HG03039 (cell line): Measurements from ENCODE around the gene INKA2.

Experiments
- ATAC-seq: cut with Tn5 transposase; IDR thresholded peaks from one replicate; pipeline ENCODE4 v1.9.1; 2021; ENCODE audit warnings: mild to moderate bottlenecking, moderate library complexity; ENCODE audit not compliant: unreplicated experiment

The INKA2 gene

GRCh38 chr1:111706921-111707320 lies 32.3 kb downstream of the INKA2 start:
- ATAC-seq: no peak

GRCh38 chr1:111705841-111706240 lies 33.4 kb downstream of the INKA2 start:
- no peak for ATAC-seq

DNA sequence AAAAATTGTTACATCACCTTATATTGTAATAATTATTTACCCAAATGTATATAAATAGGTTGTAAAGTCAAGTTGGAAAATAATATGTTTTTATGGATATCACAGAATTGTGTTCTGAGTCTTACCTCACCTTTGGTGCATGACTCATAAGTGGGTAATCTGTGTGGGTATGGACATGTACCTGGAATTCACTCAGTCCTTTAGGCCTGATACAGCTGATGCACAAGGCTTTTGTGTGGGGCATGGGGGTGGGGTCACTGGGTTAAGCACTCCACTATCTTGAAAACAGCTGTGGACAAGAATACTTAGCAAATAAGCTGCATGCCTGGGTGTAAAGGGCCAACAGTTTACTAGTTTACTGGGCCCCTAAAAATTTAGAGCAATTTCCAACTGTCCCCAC lies 34.4 kb downstream of the INKA2 start:
- ATAC-seq: no peak

DNA sequence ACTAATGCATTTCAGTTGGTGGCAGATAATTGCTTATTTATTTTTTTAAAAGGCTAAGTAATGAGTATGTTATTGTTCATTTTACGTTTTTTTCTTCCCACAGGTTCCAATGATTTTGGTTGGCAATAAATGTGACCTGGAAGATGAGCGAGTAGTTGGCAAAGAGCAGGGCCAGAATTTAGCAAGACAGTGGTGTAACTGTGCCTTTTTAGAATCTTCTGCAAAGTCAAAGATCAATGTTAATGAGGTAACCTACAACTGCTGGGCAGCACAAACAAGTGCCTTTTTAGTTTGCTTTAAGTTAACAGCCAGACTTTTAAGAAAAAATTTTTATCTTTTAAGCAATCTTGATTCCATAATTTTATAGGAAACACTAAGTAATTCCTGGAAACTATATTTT lies 35.0 kb downstream of the INKA2 start:
- no peak for ATAC-seq

GRCh38 chr1:111702504-111703050 lies 36.6 kb downstream of the INKA2 start:
- no peak for ATAC-seq

- ATAC-seq: no peak
Observed at GRCh38 chr1:111699268-111699667, 39.9 kb downstream of the INKA2 start.

DNA sequence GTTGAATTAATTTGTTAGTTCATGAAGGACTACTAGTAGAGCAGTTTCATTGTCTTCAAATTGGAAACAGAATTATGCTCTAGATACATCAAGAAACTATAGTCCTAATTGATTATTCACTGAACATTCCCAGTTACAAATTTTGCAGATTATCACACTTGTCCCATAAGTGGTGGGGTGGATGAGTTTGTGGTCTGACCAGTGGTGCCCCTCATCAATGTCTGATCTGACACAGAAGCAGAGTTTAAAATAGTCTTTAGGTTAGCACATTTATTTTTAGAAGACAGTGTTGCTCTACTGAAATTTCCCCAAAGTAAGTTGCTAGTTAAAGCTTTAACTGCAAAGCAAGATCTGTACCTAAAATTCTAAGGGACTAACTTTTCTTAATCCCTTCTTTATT lies 42.9 kb downstream of the INKA2 start:
- ATAC-seq: no peak

- ATAC-seq: no peak
Observed at GRCh38 chr1:111695801-111696200, 43.4 kb downstream of the INKA2 start.

- ATAC-seq: no peak
Observed at GRCh38 chr1:111691886-111692285, 47.3 kb downstream of the INKA2 start.

DNA sequence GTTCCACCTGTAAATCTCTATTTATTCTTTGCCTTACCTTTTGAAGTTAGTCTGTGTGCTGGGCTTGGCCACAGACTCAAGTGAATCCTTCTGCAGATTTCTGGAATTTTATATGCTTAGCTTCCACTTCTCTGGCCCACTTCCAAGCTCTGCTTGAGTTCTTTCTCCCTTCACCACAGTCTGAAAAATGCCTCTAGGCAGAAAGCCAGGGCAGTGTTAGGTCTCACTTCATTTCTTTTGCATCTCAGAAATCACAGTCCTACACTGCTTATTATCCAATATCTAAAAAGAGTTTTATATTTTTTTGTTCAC lies 48.9 kb downstream of the INKA2 start:
- no peak for ATAC-seq
